Neural crest cell (in vitro differentiated cells): ENCODE measurements around the gene OSBPL6. TPM values are rescaled to one million over a fixed set of nuclear protein-coding genes. Genes with fewer than 3 reads are reported as not detected.

Source experiments
- DNase-seq: peaks from one replicate; pipeline ENCODE4 v3.0.0; 2021; ENCODE audit warnings: low read depth, mixed read lengths, low spot score
- H3K27ac Mint-ChIP-seq: one replicate; pipeline ENCODE4 v1.8.0; 2021; ENCODE audit warnings: mild to moderate bottlenecking, mixed read lengths; ENCODE audit not compliant: unreplicated experiment
- H3K27me3 Mint-ChIP-seq: 2 replicates; pipeline ENCODE4 v1.8.0; 2021; ENCODE audit warnings: low read depth, mild to moderate bottlenecking, mixed read lengths
- H3K36me3 Mint-ChIP-seq: 2 replicates; pipeline ENCODE4 v1.8.0; 2021; ENCODE audit warnings: low read depth, mild to moderate bottlenecking, mixed read lengths
- H3K4me1 Mint-ChIP-seq: 2 replicates; pipeline ENCODE4 v1.8.0; 2021; ENCODE audit warnings: mixed read lengths
- H3K4me3 Mint-ChIP-seq: one replicate; pipeline ENCODE4 v1.8.0; 2021; ENCODE audit warnings: mild to moderate bottlenecking, mixed read lengths
- H3K9me3 Mint-ChIP-seq: 2 replicates; pipeline ENCODE4 v1.8.0; 2021; ENCODE audit warnings: mixed read lengths
- CTCF ChIP-seq: fragments of 200-600 bp; sonication (generic); conservative IDR thresholded peaks from 2 replicates; pipeline ENCODE4 v1.5.0; 2021; ENCODE audit warnings: antibody characterized with exemption, mild to moderate bottlenecking
- total RNA-seq: library from RNA; stranded (reverse); gene quantifications from 2 replicates; pipeline ENCODE4 v1.2.1, GENCODE V29; 2021

Gene OSBPL6
- total RNA-seq, 1 donor from 2014 or later = 10.8 TPM

- H3K36me3 Mint-ChIP-seq = no peaks in the 10 kb centered on the region
- peaks cover 3% of the 10 kb centered on the region for H3K4me1 Mint-ChIP-seq
- no peak overlapping the region for H3K27ac Mint-ChIP-seq
- H3K4me3 Mint-ChIP-seq = no peak overlapping the region
- no peaks in the 10 kb centered on the region for H3K27me3 Mint-ChIP-seq
- no peak for TF ChIP-seq CTCF
- no peaks in the 10 kb centered on the region for H3K9me3 Mint-ChIP-seq
- no peak for DNase-seq
Measured at GRCh38 chr2:178230396-178230795, 36.1 kb downstream of the OSBPL6 start.

GRCh38 chr2:178233428-178233827 lies 39.1 kb downstream of the OSBPL6 start:
- Mint-ChIP-seq H3K4me3 (no peak overlapping the region), H3K4me1 (no peaks in the 10 kb centered on the region), H3K36me3 (no peaks in the 10 kb centered on the region), H3K27me3 (no peaks in the 10 kb centered on the region), H3K9me3 (no peaks in the 10 kb centered on the region), H3K27ac (no peak overlapping the region)
- no peak for TF ChIP-seq CTCF
- no peak for DNase-seq

GRCh38 chr2:178234648-178235047 lies 40.3 kb downstream of the OSBPL6 start:
- Mint-ChIP-seq H3K9me3 (no peaks in the 10 kb centered on the region), H3K4me1 (no peaks in the 10 kb centered on the region), H3K4me3 (no peak overlapping the region), H3K27me3 (no peaks in the 10 kb centered on the region), H3K36me3 (no peaks in the 10 kb centered on the region), H3K27ac (no peak overlapping the region)
- no peak for DNase-seq
- no peak for TF ChIP-seq CTCF

GRCh38 chr2:178237488-178238153 lies 43.3 kb downstream of the OSBPL6 start:
- Mint-ChIP-seq H3K27ac (no peak overlapping the region), H3K4me3 (no peak overlapping the region), H3K36me3 (no peaks in the 10 kb centered on the region), H3K4me1 (peaks cover 6% of the 10 kb centered on the region), H3K9me3 (no peaks in the 10 kb centered on the region), H3K27me3 (no peaks in the 10 kb centered on the region)
- no peak for DNase-seq
- no peak for TF ChIP-seq CTCF

- no peak for DNase-seq
- H3K27ac Mint-ChIP-seq = no peak overlapping the region
- TF ChIP-seq CTCF = no peak
- peaks cover 6% of the 10 kb centered on the region for H3K4me1 Mint-ChIP-seq
- H3K9me3 Mint-ChIP-seq = no peaks in the 10 kb centered on the region
- no peaks in the 10 kb centered on the region for H3K36me3 Mint-ChIP-seq
- no peaks in the 10 kb centered on the region for H3K27me3 Mint-ChIP-seq
- no peak overlapping the region for H3K4me3 Mint-ChIP-seq
Measured at GRCh38 chr2:178238154-178238521, 43.8 kb downstream of the OSBPL6 start.
